ENCODE measurements around the gene DISP2. TPM values are rescaled to one million over a fixed set of nuclear protein-coding genes. Genes with fewer than 3 reads are reported as not detected.
A peak's percentile ranks its signal among the peaks of the same experiment; 100 is the strongest.

Gene DISP2
- total and polyA plus RNA-seq, 9 donors, result 0.20 to 4.3 (median 1.1) TPM

DNA sequence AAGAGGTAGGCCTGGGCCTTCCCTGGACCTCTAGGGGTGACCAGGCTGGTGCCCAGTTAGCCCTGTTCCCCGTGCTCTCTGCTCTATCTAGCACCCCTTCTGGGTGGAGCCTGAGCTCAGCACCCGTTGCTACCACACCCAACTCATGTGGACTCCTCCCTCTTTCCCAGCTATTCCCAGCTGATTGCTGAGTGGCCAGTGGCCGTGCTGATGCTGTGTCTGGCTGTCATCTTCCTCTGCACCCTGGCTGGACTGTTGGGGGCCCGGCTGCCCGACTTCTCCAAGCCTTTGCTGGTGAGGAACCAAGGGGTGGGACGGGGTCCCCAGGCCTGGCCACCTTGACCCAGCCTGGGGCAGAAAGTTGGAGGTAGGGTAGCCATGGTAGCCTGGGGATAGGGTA, 6.2 kb downstream of the DISP2 start:
- H3K27me3 ChIP-seq (ENCODE audit: control insufficient read depth, insufficient read depth, low read length), result peaks cover 19% of the 10 kb centered on the region
- H3K4me3 ChIP-seq (ENCODE audit: low read length), result no peak overlapping the region
- H3K36me3 ChIP-seq (ENCODE audit: control insufficient read depth, insufficient read depth, low read length), result no peaks in the 10 kb centered on the region
- DNase-seq, result no peak
- peaks cover 28% of the 10 kb centered on the region for H3K4me1 ChIP-seq (ENCODE audit: control insufficient read depth, insufficient read depth, low read length)
- no peak overlapping the region for H3K27ac ChIP-seq (ENCODE audit: low read length)
- H3K9me3 ChIP-seq (replicated peaks; ENCODE audit: control insufficient read depth, low read depth, low read length), result no peaks in the 10 kb centered on the region
- 65% methylated on average over 4 of the region's 6 CpGs for WGBS (ENCODE audit: insufficient coverage)

DNA sequence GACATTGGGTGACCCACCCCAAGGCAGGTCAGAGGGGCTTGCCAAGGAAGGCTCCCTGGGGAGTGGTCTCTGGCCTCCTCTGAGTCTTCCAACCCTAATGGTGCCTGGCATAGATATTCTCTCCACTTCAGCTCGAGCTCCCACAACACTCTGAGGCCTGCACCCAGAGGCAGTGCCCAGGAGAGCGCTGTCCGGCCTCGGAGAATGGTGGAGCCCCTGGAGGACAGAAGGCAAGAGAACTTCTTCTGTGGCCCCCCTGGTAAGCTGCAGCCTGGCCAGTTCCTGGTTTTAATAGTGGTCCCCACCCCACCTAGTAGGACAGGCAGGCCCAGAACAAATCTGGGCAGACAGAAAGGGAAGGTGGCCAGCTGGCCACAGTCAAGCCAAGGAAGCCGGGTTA, 7.0 kb downstream of the DISP2 start:
- H3K27ac ChIP-seq (ENCODE audit: low read length), result no peak overlapping the region
- no peak for DNase-seq
- H3K9me3 ChIP-seq (replicated peaks; ENCODE audit: control insufficient read depth, low read depth, low read length), result no peaks in the 10 kb centered on the region
- peaks cover 32% of the 10 kb centered on the region for H3K4me1 ChIP-seq (ENCODE audit: control insufficient read depth, insufficient read depth, low read length)
- H3K4me3 ChIP-seq (ENCODE audit: low read length), result no peak overlapping the region
- H3K27me3 ChIP-seq (ENCODE audit: control insufficient read depth, insufficient read depth, low read length), result peaks cover 12% of the 10 kb centered on the region
- WGBS (ENCODE audit: insufficient coverage), result 78% methylated on average over 4 of the region's 5 CpGs
- H3K36me3 ChIP-seq (ENCODE audit: control insufficient read depth, insufficient read depth, low read length), result no peaks in the 10 kb centered on the region

DNA sequence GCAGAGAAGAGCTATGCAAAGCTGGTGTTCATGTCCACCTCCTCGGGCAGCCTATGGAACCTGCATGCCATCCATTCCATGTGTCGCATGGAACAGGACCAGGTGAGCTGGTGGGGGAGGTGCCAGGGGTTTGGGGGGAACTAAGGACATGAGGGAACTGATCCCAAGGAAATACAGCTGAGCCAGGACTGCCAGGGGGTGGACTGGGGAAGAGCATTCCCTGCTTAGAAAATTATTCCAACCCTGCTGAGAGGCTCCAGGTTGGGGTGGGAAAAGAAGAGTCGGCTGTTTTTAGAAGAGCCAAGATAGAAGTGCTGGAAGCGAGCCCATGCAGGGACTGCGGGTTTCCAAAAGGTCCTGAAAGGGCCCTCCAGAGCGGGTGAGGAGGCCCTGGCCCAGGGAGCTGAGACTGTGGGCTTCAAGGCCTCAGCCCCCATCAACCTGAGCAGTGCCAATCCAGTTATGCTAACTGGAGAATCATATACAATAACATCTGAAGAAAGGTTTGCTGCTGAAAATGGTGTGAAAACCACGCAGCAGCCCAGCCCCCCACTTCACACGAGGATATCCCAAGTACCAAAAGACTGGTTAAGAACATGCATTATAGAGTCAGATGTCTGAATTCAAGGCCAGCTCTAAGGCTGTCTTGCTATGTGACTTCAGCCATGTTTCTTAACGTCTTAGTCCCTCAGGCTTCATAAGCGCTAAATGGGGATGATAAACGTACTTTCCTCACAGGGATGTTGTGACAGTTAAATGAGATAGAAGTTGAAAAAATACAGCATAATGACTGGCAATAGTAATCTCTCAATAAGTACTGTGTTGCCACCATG, 7.8 kb downstream of the DISP2 start:
- no peak for DNase-seq
- 62% methylated on average over 6 of the region's 11 CpGs for WGBS (ENCODE audit: insufficient coverage)
- Histone ChIP-seq H3K4me3 (ENCODE audit: low read length) (no peak overlapping the region), H3K9me3 (replicated peaks; ENCODE audit: control insufficient read depth, low read depth, low read length) (no peaks in the 10 kb centered on the region), H3K27me3 (ENCODE audit: control insufficient read depth, insufficient read depth, low read length) (peaks cover 7% of the 10 kb centered on the region), H3K36me3 (ENCODE audit: control insufficient read depth, insufficient read depth, low read length) (no peaks in the 10 kb centered on the region), H3K4me1 (ENCODE audit: control insufficient read depth, insufficient read depth, low read length) (peaks cover 32% of the 10 kb centered on the region), H3K27ac (ENCODE audit: low read length) (no peak overlapping the region)

DNA sequence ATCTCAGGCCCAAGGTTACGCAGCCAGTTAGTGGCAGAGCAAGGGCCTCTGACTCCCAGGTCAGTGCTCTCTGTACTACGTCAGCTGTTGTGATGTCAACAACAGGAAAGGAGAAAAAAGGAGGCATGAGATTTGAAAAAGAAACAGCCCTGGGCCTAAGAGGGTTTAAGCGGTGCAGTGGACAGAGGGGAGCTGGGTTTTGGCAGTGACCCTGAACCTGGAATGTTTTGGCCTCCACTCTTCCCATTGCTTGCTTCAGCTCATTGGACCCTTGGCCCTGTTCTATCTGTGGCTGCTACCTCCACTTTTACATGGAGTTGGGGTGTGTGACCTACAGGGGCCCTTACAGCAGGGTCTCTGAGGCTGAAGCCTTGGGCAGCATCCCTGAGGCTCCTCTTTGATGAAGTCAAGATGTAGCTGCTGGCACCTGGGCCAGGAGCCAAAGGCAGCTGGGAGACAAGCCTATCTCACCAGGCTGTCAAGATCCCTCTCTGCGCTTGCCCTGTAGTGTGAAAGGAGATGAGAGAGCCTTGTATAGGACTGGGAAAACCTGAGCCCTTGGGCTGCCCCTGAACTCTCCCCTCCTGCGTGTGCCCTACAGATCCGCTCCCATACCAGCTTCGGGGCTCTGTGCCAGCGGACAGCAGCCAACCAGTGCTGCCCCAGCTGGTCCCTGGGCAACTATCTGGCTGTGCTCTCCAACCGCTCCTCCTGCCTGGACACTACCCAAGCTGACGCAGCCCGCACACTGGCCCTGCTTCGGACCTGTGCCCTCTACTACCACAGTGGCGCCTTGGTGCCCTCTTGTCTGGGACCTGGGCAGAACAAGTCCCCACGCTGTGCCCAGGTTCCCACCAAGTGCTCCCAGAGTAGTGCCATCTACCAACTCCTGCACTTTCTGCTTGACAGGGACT, 8.7 kb downstream of the DISP2 start:
- 81% methylated on average over 12 of the region's 14 CpGs for WGBS (ENCODE audit: insufficient coverage)
- Histone ChIP-seq H3K4me1 (ENCODE audit: control insufficient read depth, insufficient read depth, low read length) (peaks cover 32% of the 10 kb centered on the region), H3K36me3 (ENCODE audit: control insufficient read depth, insufficient read depth, low read length) (no peaks in the 10 kb centered on the region), H3K4me3 (ENCODE audit: low read length) (no peak overlapping the region), H3K27me3 (ENCODE audit: control insufficient read depth, insufficient read depth, low read length) (peaks cover 5% of the 10 kb centered on the region), H3K27ac (ENCODE audit: low read length) (no peak overlapping the region), H3K9me3 (replicated peaks; ENCODE audit: control insufficient read depth, low read depth, low read length) (no peaks in the 10 kb centered on the region)
- peak; percentile 74 for DNase-seq

DNA sequence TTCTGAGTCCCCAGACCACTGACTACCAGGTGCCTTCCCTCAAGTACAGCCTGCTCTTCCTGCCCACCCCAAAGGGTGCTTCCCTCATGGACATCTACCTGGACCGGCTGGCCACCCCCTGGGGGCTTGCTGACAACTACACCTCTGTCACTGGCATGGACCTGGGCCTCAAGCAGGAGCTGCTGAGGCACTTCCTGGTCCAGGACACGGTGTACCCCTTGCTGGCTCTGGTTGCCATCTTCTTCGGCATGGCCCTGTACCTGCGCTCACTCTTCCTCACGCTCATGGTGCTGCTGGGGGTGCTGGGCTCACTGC, 9.3 kb downstream of the DISP2 start:
- Histone ChIP-seq H3K27ac (ENCODE audit: low read length) (no peak overlapping the region), H3K9me3 (replicated peaks; ENCODE audit: control insufficient read depth, low read depth, low read length) (no peaks in the 10 kb centered on the region), H3K4me3 (ENCODE audit: low read length) (no peak overlapping the region), H3K36me3 (ENCODE audit: control insufficient read depth, insufficient read depth, low read length) (no peaks in the 10 kb centered on the region), H3K4me1 (ENCODE audit: control insufficient read depth, insufficient read depth, low read length) (peaks cover 32% of the 10 kb centered on the region), H3K27me3 (ENCODE audit: control insufficient read depth, insufficient read depth, low read length) (peaks cover 5% of the 10 kb centered on the region)
- WGBS (ENCODE audit: insufficient coverage), result 76% methylated on average over 5 of the region's 5 CpGs
- DNase-seq, result no peak

DNA sequence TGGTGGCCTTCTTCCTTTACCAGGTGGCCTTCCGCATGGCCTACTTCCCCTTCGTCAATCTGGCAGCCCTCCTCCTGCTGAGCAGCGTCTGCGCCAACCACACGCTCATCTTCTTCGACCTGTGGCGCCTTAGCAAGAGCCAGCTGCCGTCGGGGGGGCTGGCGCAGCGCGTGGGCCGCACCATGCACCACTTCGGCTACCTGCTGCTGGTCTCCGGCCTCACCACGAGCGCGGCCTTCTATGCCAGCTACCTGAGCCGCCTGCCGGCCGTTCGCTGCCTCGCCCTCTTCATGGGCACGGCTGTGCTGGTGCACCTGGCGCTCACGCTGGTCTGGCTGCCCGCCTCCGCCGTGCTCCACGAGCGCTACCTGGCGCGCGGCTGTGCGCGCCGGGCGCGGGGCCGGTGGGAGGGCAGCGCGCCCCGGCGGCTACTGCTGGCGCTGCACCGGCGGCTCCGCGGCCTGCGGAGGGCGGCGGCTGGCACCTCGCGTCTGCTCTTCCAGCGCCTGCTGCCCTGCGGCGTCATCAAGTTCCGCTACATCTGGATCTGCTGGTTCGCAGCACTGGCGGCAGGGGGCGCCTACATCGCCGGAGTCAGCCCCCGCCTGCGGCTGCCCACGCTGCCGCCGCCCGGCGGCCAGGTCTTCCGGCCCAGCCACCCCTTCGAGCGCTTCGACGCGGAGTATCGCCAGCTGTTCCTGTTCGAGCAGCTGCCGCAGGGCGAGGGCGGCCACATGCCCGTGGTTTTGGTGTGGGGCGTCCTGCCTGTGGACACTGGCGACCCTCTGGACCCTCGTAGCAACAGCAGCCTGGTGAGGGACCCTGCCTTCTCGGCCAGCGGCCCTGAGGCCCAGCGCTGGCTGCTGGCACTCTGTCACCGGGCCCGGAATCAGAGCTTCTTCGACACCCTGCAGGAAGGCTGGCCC, 9.9 kb downstream of the DISP2 start:
- Histone ChIP-seq H3K4me3 (ENCODE audit: low read length) (peak overlapping the region; percentile 21), H3K36me3 (ENCODE audit: control insufficient read depth, insufficient read depth, low read length) (no peaks in the 10 kb centered on the region), H3K4me1 (ENCODE audit: control insufficient read depth, insufficient read depth, low read length) (peaks cover 32% of the 10 kb centered on the region), H3K27ac (ENCODE audit: low read length) (peak overlapping the region; percentile 67), H3K9me3 (replicated peaks; ENCODE audit: control insufficient read depth, low read depth, low read length) (no peaks in the 10 kb centered on the region), H3K27me3 (ENCODE audit: control insufficient read depth, insufficient read depth, low read length) (peaks cover 5% of the 10 kb centered on the region)
- WGBS (ENCODE audit: insufficient coverage), result 10% methylated on average over 91 of the region's 91 CpGs
- DNase-seq, result peak; percentile 88

DNA sequence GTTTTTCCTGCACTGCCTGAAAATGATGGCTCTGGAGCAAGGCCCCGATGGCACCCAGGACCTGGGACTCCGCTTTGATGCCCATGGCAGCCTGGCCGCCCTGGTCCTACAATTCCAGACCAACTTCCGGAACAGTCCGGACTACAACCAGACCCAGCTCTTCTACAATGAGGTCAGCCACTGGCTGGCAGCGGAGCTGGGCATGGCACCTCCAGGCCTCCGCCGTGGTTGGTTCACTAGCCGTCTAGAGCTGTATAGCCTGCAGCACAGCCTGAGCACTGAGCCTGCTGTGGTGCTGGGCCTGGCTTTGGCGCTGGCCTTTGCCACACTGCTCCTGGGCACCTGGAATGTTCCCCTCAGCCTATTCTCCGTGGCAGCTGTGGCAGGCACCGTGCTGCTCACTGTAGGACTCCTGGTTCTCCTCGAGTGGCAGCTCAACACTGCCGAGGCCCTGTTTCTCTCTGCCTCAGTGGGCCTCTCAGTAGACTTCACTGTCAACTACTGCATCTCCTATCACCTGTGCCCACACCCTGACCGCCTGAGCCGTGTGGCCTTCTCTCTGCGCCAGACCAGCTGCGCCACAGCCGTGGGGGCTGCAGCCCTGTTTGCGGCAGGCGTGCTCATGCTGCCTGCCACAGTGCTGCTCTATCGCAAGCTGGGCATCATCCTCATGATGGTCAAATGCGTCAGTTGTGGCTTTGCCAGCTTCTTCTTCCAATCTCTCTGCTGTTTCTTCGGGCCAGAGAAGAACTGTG, 10.9 kb downstream of the DISP2 start:
- Histone ChIP-seq H3K27me3 (ENCODE audit: control insufficient read depth, insufficient read depth, low read length) (peaks cover 5% of the 10 kb centered on the region), H3K36me3 (ENCODE audit: control insufficient read depth, insufficient read depth, low read length) (no peaks in the 10 kb centered on the region), H3K9me3 (replicated peaks; ENCODE audit: control insufficient read depth, low read depth, low read length) (no peaks in the 10 kb centered on the region), H3K4me3 (ENCODE audit: low read length) (no peak overlapping the region), H3K27ac (ENCODE audit: low read length) (peak overlapping the region; percentile 67), H3K4me1 (ENCODE audit: control insufficient read depth, insufficient read depth, low read length) (peaks cover 32% of the 10 kb centered on the region)
- DNase-seq, result no peak
- WGBS (ENCODE audit: insufficient coverage), result 94% methylated on average over 24 of the region's 24 CpGs

DNA sequence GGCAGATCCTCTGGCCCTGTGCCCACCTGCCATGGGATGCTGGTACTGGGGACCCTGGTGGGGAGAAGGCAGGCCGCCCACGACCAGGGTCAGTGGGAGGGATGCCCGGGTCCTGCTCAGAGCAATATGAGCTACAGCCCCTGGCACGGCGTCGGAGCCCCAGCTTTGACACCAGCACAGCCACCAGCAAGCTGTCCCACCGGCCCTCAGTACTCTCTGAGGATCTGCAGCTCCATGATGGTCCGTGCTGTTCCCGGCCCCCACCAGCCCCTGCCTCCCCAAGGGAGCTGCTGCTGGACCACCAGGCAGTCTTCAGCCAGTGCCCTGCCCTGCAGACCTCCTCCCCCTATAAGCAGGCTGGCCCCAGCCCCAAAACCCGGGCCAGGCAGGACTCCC, 11.5 kb downstream of the DISP2 start:
- no peaks in the 10 kb centered on the region for H3K9me3 ChIP-seq (replicated peaks; ENCODE audit: control insufficient read depth, low read depth, low read length)
- WGBS (ENCODE audit: insufficient coverage), result 79% methylated on average over 7 of the region's 10 CpGs

DNA sequence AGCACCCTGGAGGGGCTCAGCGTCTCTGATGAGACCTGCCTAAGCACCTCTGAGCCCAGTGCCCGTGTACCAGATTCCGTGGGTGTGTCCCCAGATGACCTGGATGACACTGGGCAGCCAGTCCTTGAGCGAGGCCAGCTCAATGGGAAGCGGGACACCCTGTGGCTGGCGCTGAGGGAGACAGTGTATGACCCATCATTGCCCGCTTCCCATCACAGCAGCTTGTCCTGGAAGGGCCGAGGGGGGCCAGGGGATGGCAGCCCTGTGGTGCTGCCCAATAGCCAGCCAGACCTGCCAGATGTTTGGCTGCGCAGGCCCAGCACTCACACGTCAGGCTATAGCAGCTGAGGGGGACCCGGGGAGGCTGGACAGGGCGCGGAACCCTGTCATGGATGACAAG, 12.0 kb downstream of the DISP2 start:
- Histone ChIP-seq H3K27ac (ENCODE audit: low read length) (no peak overlapping the region), H3K4me3 (ENCODE audit: low read length) (no peak overlapping the region), H3K9me3 (replicated peaks; ENCODE audit: control insufficient read depth, low read depth, low read length) (no peaks in the 10 kb centered on the region), H3K36me3 (ENCODE audit: control insufficient read depth, insufficient read depth, low read length) (no peaks in the 10 kb centered on the region), H3K27me3 (ENCODE audit: control insufficient read depth, insufficient read depth, low read length) (peaks cover 5% of the 10 kb centered on the region), H3K4me1 (ENCODE audit: control insufficient read depth, insufficient read depth, low read length) (peaks cover 32% of the 10 kb centered on the region)
- no peak for DNase-seq
- 81% methylated on average over 13 of the region's 13 CpGs for WGBS (ENCODE audit: insufficient coverage)

More for the DNA sequence above, 11.5 kb downstream of the DISP2 start:
- Histone ChIP-seq H3K36me3 (ENCODE audit: control insufficient read depth, insufficient read depth, low read length) (no peaks in the 10 kb centered on the region), H3K4me1 (ENCODE audit: control insufficient read depth, insufficient read depth, low read length) (peaks cover 32% of the 10 kb centered on the region), H3K27me3 (ENCODE audit: control insufficient read depth, insufficient read depth, low read length) (peaks cover 5% of the 10 kb centered on the region), H3K27ac (ENCODE audit: low read length) (no peak overlapping the region), H3K4me3 (ENCODE audit: low read length) (no peak overlapping the region)
- no peak for DNase-seq
